GM19372 (cell line): ENCODE data around the gene CPB1.
"Not testable (repeated sequence)": the region's sequence is repeated elsewhere in the genome, so short reads cannot be mapped to it uniquely, and the experiment has no call there.

Experiments used
- ATAC-seq: cut with Tn5 transposase; IDR thresholded peaks from one replicate; pipeline ENCODE4 v1.9.1; 2021; ENCODE audit warnings: mild to moderate bottlenecking, low read depth, moderate library complexity; ENCODE audit not compliant: unreplicated experiment

The CPB1 gene

GRCh38 chr3:148827585-148827984, at the start of gene CPB1:
Gene CPB1 (plus strand): TSS chr3:148827811. CDS start chr3:148827824, 13 bp downstream.
- no peak for ATAC-seq

GRCh38 chr3:148778926-148779325, 48.7 kb upstream of the CPB1 start:
- ATAC-seq: no peak

- ATAC-seq: not testable (repeated sequence)
Observed at GRCh38 chr3:148785026-148785425, 42.6 kb upstream of the CPB1 start.

GRCh38 chr3:148786159-148786558, 41.5 kb upstream of the CPB1 start:
- not testable (repeated sequence) for ATAC-seq

GRCh38 chr3:148789146-148789545, 38.5 kb upstream of the CPB1 start:
- no peak for ATAC-seq

GRCh38 chr3:148789906-148790305, 37.7 kb upstream of the CPB1 start:
- ATAC-seq: no peak

GRCh38 chr3:148790370-148790769, 37.2 kb upstream of the CPB1 start:
- no peak for ATAC-seq

GRCh38 chr3:148790851-148791735, 36.5 kb upstream of the CPB1 start:
- ATAC-seq: no peak

- ATAC-seq: no peak
Observed at GRCh38 chr3:148791920-148792319, 35.7 kb upstream of the CPB1 start.

GRCh38 chr3:148792516-148792915, 35.1 kb upstream of the CPB1 start:
- no peak for ATAC-seq

- no peak for ATAC-seq
Observed at GRCh38 chr3:148796799-148797198, 30.8 kb upstream of the CPB1 start.

GRCh38 chr3:148797795-148798194, 29.8 kb upstream of the CPB1 start:
- ATAC-seq: no peak

- ATAC-seq: no peak
Observed at GRCh38 chr3:148800414-148800813, 27.2 kb upstream of the CPB1 start.

- no peak for ATAC-seq
Observed at GRCh38 chr3:148809835-148810234, 17.8 kb upstream of the CPB1 start.

GRCh38 chr3:148815316-148816110, 12.1 kb upstream of the CPB1 start:
- ATAC-seq: no peak

- no peak for ATAC-seq
Observed at GRCh38 chr3:148816427-148816826, 11.2 kb upstream of the CPB1 start.

GRCh38 chr3:148816981-148817525, 10.6 kb upstream of the CPB1 start:
- no peak for ATAC-seq

GRCh38 chr3:148820361-148821245, 7.0 kb upstream of the CPB1 start:
- ATAC-seq: no peak

- no peak for ATAC-seq
Observed at GRCh38 chr3:148823026-148823425, 4.6 kb upstream of the CPB1 start.

GRCh38 chr3:148825476-148825875, 2.1 kb upstream of the CPB1 start:
- ATAC-seq: no peak
